Measurements from ENCODE around the gene ZFC3H1.

Gene ZFC3H1

GRCh38 chr12:71683633-71684032, 20.0 kb upstream of the ZFC3H1 start:
- no peak for DNase-seq

GRCh38 chr12:71682466-71682865, 18.8 kb upstream of the ZFC3H1 start:
- DNase-seq = no peak

GRCh38 chr12:71671816-71672215, 8.2 kb upstream of the ZFC3H1 start:
- no peak for DNase-seq

- no peak for DNase-seq
These were observed 7.7 kb upstream of the ZFC3H1 start for GRCh38 chr12:71671311-71671710.

- no peak for DNase-seq
These were observed 2.6 kb upstream of the ZFC3H1 start for GRCh38 chr12:71666259-71666658.

DNA sequence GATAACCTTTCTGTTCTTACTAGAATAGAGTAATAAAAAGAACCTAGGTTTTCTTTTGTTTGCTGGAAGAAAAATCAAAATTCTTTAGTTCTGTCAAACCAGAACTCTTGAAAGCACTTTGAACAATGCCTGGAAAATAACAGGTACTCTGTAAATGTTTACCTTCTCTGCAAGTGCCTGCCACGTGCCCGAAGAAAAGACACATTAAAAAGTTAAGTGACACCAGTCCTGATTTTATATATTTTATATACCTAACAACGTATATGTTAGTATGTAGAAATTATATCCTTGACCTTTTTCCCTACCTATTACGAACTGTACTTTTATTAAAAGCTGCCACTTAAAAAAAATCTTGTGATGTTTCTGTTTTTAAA, 1.4 kb upstream of the ZFC3H1 start:
- DNase-seq = no peak

- no peak for DNase-seq
These were observed 902 bp upstream of the ZFC3H1 start for GRCh38 chr12:71664411-71665089.

DNA sequence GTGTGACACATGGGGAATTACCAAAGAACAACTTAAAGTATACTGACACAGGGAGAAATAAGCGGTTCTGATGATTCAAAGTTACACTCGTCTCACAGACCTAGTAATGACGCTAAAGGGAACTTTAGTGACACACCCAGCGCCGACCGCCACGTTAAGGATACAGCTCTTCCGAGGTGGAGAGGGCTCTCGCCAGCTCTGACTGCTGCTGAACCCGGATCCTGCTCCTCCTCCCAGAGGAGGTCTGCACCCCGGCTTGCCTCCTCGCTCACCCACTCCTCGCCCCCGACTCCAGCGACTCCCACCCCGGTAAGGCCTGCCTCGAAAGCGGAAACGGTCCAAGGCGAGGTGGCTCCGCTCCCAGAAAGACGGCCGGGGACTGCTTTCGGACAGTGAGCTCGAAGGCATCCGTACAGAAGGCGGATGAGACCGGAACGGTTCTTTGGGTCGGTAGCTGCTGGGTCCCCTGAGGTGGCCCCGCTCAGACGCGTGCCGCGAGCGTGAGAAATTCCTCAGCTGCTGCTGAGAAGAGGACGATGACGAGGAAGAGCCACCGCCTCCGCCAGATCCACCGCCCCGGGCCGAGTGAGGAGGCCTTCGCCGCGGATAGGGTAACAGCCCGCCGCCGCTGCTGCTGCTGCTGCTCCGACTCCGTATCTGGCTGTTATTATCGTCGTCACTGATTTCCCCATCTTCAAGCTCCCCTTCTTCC, 643 bp downstream of the ZFC3H1 start:
- peak; percentile 51 to 59 for DNase-seq

DNA sequence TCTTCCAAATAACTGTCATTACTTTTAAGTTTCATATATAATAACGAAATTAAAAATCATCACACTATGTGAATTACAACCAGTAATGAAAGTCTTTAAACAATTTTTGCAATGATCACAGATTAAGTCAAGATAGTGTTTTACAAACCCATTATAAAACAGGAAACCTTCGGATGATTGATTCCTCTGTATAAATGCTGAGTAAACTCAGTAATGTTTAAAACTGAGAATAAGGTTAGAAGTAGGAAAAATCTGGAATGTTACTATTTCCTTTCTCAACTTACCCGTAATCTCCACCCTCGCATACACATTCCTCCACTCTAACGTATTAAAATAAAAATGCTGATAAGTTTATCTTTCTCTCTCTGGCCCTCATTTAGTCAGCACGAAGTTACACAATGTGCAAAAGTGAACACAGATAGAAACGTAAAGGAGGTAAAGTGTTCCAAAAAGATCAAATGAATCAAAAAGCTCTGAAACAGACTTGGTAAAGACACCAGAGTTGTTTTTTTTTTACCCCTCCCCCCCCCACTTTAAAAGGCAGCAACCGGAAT, 1.6 kb downstream of the ZFC3H1 start:
- no peak for DNase-seq

- no peak for DNase-seq
These were observed 6.9 kb downstream of the ZFC3H1 start for GRCh38 chr12:71656740-71657139.

GRCh38 chr12:71655907-71656306, 7.7 kb downstream of the ZFC3H1 start:
- no peak for DNase-seq

- no peak for DNase-seq
These were observed 8.2 kb downstream of the ZFC3H1 start for GRCh38 chr12:71655495-71655894.

- DNase-seq = no peak
These were observed 9.4 kb downstream of the ZFC3H1 start for GRCh38 chr12:71654200-71654599.

DNA sequence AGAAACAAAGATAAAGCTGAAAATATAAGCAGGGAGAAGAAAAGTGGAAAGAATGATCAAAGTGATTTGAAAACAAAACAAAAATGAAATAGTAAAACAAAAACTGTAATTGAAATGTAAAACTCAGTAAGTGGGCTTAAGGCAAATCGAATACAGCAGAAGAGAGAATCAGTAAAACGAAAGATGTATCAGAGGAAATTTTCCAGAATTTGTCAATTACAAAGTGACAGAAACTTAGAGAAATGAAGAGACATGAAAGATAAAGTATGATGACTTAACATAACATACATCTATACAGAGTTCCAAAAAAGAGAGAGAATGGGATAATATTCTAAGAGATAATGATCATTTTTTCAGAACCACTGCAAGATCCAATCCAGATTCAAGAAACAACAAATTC, 10.5 kb downstream of the ZFC3H1 start:
- DNase-seq = no peak

DNA sequence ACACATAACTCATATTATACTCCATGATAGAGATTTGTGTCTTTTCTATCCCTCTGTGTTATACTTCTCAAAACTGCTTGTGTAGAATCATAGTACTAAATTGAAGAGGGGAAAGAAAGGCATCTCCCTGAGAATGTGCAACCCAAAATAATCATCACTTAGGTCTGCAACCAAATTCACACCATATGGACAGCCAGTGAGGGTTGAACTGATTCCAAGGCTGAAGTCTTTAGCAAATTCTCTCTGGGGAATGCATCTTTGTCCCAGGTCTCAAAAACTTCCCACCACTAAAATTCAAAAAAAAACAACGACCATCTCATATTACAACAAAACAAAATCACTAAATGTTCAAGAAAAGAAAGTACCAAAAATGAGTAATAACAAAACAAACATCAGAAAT, 11.0 kb downstream of the ZFC3H1 start:
- no peak for DNase-seq

DNA sequence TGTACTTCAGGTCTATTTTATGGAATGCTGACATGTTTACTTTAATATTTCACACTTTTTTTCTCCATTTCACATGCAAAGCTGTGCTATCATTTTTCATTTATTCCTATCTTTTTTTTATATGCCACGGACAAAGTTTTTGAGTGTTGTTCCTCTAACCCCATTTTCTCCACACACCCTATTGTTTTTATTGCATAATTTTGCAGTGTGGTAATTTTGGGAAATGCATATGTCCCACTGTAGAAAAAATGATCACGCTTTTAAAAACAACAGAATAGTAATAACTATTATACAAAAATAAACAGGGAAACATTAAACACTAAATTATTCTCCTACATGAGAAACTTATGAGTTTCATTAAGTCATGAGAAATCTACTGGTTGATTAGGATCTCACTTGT, 14.2 kb downstream of the ZFC3H1 start:
- DNase-seq = no peak

DNA sequence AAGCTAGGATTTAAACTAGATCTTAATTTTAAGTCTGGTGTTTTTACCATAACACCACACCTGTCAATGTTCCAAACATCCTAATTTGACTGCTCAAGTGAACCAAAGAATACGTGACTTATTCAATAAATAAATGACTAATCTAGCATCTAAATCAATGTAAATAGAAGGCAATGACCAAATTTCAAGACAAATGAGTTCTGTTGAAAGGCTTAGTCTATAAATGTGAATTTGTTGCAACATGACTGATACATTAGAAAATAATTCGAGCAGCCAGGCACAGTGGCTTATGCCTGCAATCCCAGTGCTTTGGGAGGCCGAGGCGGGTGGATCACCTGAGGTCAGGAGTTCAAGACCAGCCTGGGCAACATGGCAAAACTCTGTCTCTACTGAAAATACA, 15.1 kb downstream of the ZFC3H1 start:
- no peak for DNase-seq

GRCh38 chr12:71646512-71646911, 17.1 kb downstream of the ZFC3H1 start:
- no peak for DNase-seq

GRCh38 chr12:71645268-71645667, 18.4 kb downstream of the ZFC3H1 start:
- no peak for DNase-seq

DNA sequence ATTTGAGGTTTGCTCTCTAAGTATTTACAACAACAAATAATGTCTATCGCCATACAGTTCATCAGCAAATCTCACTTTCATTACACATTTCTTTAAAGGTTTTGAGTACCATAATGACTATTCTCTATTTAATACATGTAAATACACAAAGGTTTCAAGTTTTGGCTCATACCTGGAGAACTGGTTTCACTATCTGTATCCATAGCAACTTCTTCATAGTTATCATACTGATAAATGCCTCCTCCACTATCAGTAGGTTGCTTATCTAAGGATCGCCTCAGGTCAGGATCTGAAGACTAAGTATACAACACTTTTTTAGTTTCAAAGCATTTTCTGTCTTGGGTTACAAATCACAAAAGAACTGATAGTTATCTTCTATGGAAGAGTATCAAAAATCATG, 21.4 kb downstream of the ZFC3H1 start:
- DNase-seq = no peak

- no peak for DNase-seq
These were observed 22.3 kb downstream of the ZFC3H1 start for GRCh38 chr12:71641390-71641789.

DNA sequence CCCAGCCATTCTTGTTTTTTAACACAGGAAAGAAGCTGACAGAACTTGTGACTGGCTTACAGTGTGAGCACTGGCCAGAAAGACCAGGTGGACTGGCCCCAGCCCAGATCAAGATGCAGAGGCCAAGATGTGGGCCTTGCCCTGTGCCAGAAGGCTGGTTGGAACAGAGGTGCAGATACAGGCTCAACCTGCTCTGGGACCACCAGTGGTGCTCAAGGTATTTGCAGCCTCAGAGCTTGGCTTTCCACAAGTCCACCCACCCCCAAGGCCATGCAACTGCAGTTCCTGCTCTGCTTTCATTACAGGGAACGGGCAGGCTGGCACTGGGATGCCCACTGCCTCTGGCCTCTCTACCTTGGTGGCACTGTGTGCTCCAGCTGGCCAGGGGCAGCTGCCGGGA, 23.3 kb downstream of the ZFC3H1 start:
- no peak for DNase-seq

DNA sequence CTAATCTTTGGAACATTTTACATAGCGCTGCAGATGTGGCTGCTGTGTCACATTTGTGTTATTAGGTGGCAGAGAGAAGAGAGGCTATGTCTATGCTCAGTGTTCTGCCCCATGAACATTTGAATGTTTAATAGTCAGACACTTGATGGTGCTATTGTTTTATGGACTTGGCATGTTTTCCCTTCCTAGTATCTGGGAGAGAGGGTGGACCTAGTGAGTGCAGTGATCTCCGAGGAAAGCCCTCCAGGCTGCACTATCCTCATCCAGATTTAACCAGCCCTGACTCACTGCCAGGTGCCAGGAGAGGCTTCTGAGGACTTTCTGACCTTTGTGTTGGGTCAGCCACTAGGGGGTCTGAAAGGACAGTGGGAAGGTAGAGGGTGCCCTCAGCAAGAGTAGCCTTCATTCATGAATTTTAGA, 24.3 kb downstream of the ZFC3H1 start:
- DNase-seq = no peak

GRCh38 chr12:71638499-71638898, 25.1 kb downstream of the ZFC3H1 start:
- DNase-seq = no peak

- DNase-seq = no peak
These were observed 26.9 kb downstream of the ZFC3H1 start for GRCh38 chr12:71636704-71637115.

All from stimulated activated CD4-positive, alpha-beta T cell treated with anti-CD3 and anti-CD28 coated beads, Interleukin-2, amount 100 ng/mL, for 48 hours (primary cell).